K562 (cell line): ENCODE results near the gene ANXA7. TPM values are rescaled to one million over a fixed set of nuclear protein-coding genes. Genes with fewer than 3 reads are reported as not detected.

ENCODE experiments used
- CEBPZ ChIP-seq: fragments of 150-350 bp; IDR thresholded peaks from 2 replicates; pipeline ENCODE4 v1.6.1; 2014; ENCODE audit warnings: low read depth, mild to moderate bottlenecking, low read length, borderline replicate concordance
- CTBP1 ChIP-seq: fragments of 450-650 bp; IDR thresholded peaks from 2 replicates; pipeline ENCODE4 v1.6.1; 2016; ENCODE audit warnings: borderline replicate concordance
- FOXP1 ChIP-seq: sonication (generic); formaldehyde crosslinking; IDR thresholded peaks from 2 replicates; pipeline ENCODE4 v1.8.0; 2022; ENCODE audit warnings: mild to moderate bottlenecking, missing genetic modification reagents
- HDAC2 ChIP-seq: fragments of 450-650 bp; IDR thresholded peaks from 2 replicates; pipeline ENCODE4 v1.6.1; 2016; ENCODE audit warnings: mild to moderate bottlenecking
- KAT7 ChIP-seq: sonication (generic); formaldehyde crosslinking; IDR thresholded peaks from 2 replicates; pipeline ENCODE4 v1.8.0; 2022; ENCODE audit warnings: missing genetic modification reagents, mild to moderate bottlenecking, borderline replicate concordance
- KHSRP ChIP-seq: fragments of 450-650 bp; IDR thresholded peaks from 2 replicates; pipeline ENCODE4 v1.6.1; 2017
- MBD2 ChIP-seq: sonication (generic); IDR thresholded peaks from 2 replicates; pipeline ENCODE4 v1.6.1; 2016; ENCODE audit warnings: low read depth, borderline replicate concordance
- MECOM ChIP-seq: fragments of 250-450 bp; sonication (Bioruptor Pico); IDR thresholded peaks from 2 replicates; pipeline ENCODE4 v1.8.0; 2022; ENCODE audit warnings: inconsistent platforms
- MIER1 ChIP-seq: fragments of 450-650 bp; IDR thresholded peaks from 2 replicates; pipeline ENCODE4 v1.6.1; 2016; ENCODE audit warnings: antibody characterized with exemption, mild to moderate bottlenecking, low read depth
- NCOA4 ChIP-seq: fragments of 450-650 bp; IDR thresholded peaks from 2 replicates; pipeline ENCODE4 v1.6.1; 2018; ENCODE audit warnings: mild to moderate bottlenecking; ENCODE audit not compliant: partially characterized antibody
- NR2C1 ChIP-seq, 2 experiments: fragments of 450-650 bp; IDR thresholded peaks; 2 replicates each; pipeline ENCODE4 v1.6.1; 2017; ENCODE audit warnings: mild to moderate bottlenecking in 2 of 2, antibody characterized with exemption in 1 of 2, inconsistent platforms in 1 of 2, missing compliant biosample characterization in 1 of 2, missing genetic modification characterization in 1 of 2
- POLR2H ChIP-seq: IDR thresholded peaks from 2 replicates; pipeline ENCODE4 v1.6.1; 2016; ENCODE audit warnings: missing genetic modification characterization, low read depth, mild to moderate bottlenecking, control low read depth, missing compliant biosample characterization, moderate library complexity
- SAP30 ChIP-seq: fragments of 200-600 bp; sonication (generic); IDR thresholded peaks from 2 replicates; pipeline ENCODE4 v1.6.1; 2012; ENCODE audit warnings: borderline replicate concordance, low read depth, mild to moderate bottlenecking, moderate library complexity, low read length, control low read depth, inconsistent platforms; ENCODE audit not compliant: insufficient read depth, poor library complexity, severe bottlenecking
- SNIP1 ChIP-seq: fragments of 450-650 bp; IDR thresholded peaks from 2 replicates; pipeline ENCODE4 v1.7.1; 2017; ENCODE audit warnings: low read depth, mild to moderate bottlenecking
- TRIM28 ChIP-seq: fragments of 450-650 bp; IDR thresholded peaks from 2 replicates; pipeline ENCODE4 v1.6.1; 2017
- WHSC1 ChIP-seq: IDR thresholded peaks from one replicate; pipeline ENCODE4 v1.6.1; 2012; ENCODE audit warnings: low read length, control low read depth, inconsistent platforms
- ZNF175 ChIP-seq: fragments of 200-800 bp; sonication (Bioruptor generic); IDR thresholded peaks from 2 replicates; pipeline ENCODE4 v1.6.1; 2016; ENCODE audit warnings: low read depth, mild to moderate bottlenecking, missing genetic modification characterization, missing compliant biosample characterization
- ZNF282 ChIP-seq: sonication (generic); formaldehyde crosslinking; IDR thresholded peaks from 2 replicates; pipeline ENCODE4 v1.8.1; 2023; ENCODE audit warnings: missing genetic modification reagents
- ZNF668 ChIP-seq: fragments of 250-450 bp; sonication (Bioruptor Pico); IDR thresholded peaks from 2 replicates; pipeline ENCODE4 v1.8.0; 2022; ENCODE audit warnings: mild to moderate bottlenecking, inconsistent platforms
- ZNF699 ChIP-seq: fragments of 250-450 bp; sonication (Bioruptor Pico); IDR thresholded peaks from 2 replicates; pipeline ENCODE4 v1.8.0; 2021; ENCODE audit warnings: mild to moderate bottlenecking, moderate library complexity; ENCODE audit not compliant: insufficient replicate concordance
- ZNF766 ChIP-seq: fragments of 200-800 bp; sonication (Bioruptor generic); conservative IDR thresholded peaks from 2 replicates; pipeline ENCODE4 v1.6.1; 2016; ENCODE audit warnings: missing genetic modification characterization, missing compliant biosample characterization
- ZNF778 ChIP-seq: fragments of 450-650 bp; formaldehyde crosslinking; IDR thresholded peaks from 2 replicates; pipeline ENCODE4 v1.4.0; 2020; ENCODE audit warnings: mild to moderate bottlenecking, moderate library complexity
- ZSCAN29 ChIP-seq: fragments of 450-650 bp; IDR thresholded peaks from 2 replicates; pipeline ENCODE4 v1.6.1; 2017
- polyA plus RNA-seq, 8 experiments: library from polyadenylated mRNA; depleted of rRNA in 4 of 8; stranded (reverse) in 5 of 8; unstranded in 3 of 8; fragments of >200 nt; fragmentation: Nextera tagmentation in 2 of 8; fragmentation: Illumina TruSeq in 1 of 8; extraction: Ambion mirVana in 2 of 8; extraction: Trizol in 1 of 8; gene quantifications; 2 replicates each; pipeline versions ENCODE4 v1.2.1 to v1.2.3, GENCODE V29; 2011 to 2014; ENCODE audit warnings: inconsistent platforms in 1 of 8, missing spikeins in 1 of 8
- total RNA-seq, 7 experiments: library from RNA; depleted of rRNA in 6 of 7; stranded (reverse); fragments of >200 nt in 6 of 7; fragmentation: Illumina TruSeq in 2 of 7; extraction: Trizol in 2 of 7; gene quantifications; 2 replicates each; pipeline versions ENCODE4 v1.2.1 to v1.2.3, GENCODE V29; 2011 to 2021; ENCODE audit warnings: low replicate concordance in 1 of 7

Gene ANXA7
- total and polyA plus RNA-seq, 9 of the 15 experiments (the other 6 are each of a cell fraction or from before 2014, with no cell fraction given) = 81.6 to 157 (median 122) TPM

DNA sequence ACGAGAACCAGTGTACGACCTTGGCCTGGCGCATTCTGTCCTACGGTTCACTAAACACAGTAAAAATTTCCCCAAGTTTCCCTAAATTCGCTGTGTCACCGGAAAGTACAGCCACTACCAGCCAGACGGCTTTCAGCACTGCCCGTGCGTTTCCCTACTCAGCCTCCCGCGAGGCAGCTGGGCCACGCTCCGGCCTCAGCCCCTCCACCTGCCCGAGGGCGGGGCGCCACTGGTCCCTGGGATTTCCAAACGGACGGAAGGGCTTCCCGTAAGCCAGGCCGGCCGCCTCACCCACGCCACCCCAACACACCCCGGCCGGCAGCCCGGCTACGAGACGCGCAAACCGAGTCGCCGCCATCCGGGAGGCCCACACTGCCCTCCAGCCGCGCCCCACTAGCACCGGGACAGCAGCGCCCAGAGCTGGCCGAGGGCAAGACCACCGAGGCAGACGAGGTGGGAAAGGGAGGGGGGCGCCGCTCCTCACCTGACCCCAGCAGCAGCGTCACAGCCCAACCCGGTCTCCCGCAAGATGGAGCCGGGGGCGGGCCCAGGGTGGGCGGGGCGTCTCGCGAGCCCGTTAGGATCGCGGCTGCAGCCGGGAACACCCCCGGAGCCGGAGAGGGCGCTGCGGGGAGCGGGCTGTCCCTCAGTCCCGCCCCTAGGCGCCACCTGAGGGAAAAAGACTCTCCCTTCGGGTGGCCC, at the start of gene ANXA7 (continued):
- TF ChIP-seq CEBPZ = no peak
- no peak for TF ChIP-seq ZNF668 (CRISPR knock-in tag)
- TF ChIP-seq NCOA4 = no peak
- TF ChIP-seq MIER1 = peak; percentile 10; the same call in 1 of the 2 replicates
- peak; percentile 22 for TF ChIP-seq MBD2
- peak; percentile 67 for TF ChIP-seq SAP30
- TF ChIP-seq POLR2H (tag) = peak; percentile 80
- peak; percentile 26; the same call in 1 of the 2 replicates for TF ChIP-seq NR2C1 (IDR thresholded peaks at IDR 0.05)
- TF ChIP-seq NR2C1 (tag; IDR thresholded peaks at IDR 0.05) = peak; percentile 46; the same call in 1 of the 2 replicates
- peak; percentile 96 for TF ChIP-seq FOXP1 (CRISPR knock-in tag)
- peak; percentile 83 for TF ChIP-seq CTBP1
- TF ChIP-seq ZNF766 (CRISPR knock-in tag) = no peak
- TF ChIP-seq KHSRP = no peak
- no peak for TF ChIP-seq ZNF175 (CRISPR knock-in tag)
- no peak for TF ChIP-seq ZNF699 (CRISPR knock-in tag)
- TF ChIP-seq MECOM (CRISPR knock-in tag) = no peak
- peak; percentile 87; the same call in 1 of the 2 replicates for TF ChIP-seq ZNF282 (CRISPR knock-in tag)
- TF ChIP-seq TRIM28 = peak; percentile 64; the same call in 1 of the 2 replicates
- no peak for TF ChIP-seq ZNF778 (CRISPR knock-in tag)
- TF ChIP-seq SNIP1 = no peak
- TF ChIP-seq ZSCAN29 = no peak
- no peak for TF ChIP-seq WHSC1
- TF ChIP-seq HDAC2 = peak; percentile 87; the same call in 1 of the 2 replicates
- TF ChIP-seq KAT7 (CRISPR knock-in tag) = peak; percentile 95; the same call in 1 of the 2 replicates
